HG03066 (cell line): ENCODE measurements around the gene KDM3A.

Source experiments
- ATAC-seq: cut with Tn5 transposase; IDR thresholded peaks from one replicate; pipeline ENCODE4 v1.9.1; 2021; ENCODE audit warnings: low read depth; ENCODE audit not compliant: unreplicated experiment

KDM3A gene

GRCh38 chr2:86440631-86441391, at the start of gene KDM3A:
Gene KDM3A, plus strand, starts transcription at chr2:86441371. Its CDS starts 677 bp downstream, at chr2:86442048.
- peak; percentile 80 for ATAC-seq

- no peak for ATAC-seq
Measured at GRCh38 chr2:86392873-86393518, 48.2 kb upstream of the KDM3A start.

- ATAC-seq: no peak
Measured at GRCh38 chr2:86393521-86394491, 47.4 kb upstream of the KDM3A start.

- no peak for ATAC-seq
Measured at GRCh38 chr2:86396291-86396785, 44.8 kb upstream of the KDM3A start.

GRCh38 chr2:86397986-86398385, 43.2 kb upstream of the KDM3A start:
- ATAC-seq: no peak

DNA sequence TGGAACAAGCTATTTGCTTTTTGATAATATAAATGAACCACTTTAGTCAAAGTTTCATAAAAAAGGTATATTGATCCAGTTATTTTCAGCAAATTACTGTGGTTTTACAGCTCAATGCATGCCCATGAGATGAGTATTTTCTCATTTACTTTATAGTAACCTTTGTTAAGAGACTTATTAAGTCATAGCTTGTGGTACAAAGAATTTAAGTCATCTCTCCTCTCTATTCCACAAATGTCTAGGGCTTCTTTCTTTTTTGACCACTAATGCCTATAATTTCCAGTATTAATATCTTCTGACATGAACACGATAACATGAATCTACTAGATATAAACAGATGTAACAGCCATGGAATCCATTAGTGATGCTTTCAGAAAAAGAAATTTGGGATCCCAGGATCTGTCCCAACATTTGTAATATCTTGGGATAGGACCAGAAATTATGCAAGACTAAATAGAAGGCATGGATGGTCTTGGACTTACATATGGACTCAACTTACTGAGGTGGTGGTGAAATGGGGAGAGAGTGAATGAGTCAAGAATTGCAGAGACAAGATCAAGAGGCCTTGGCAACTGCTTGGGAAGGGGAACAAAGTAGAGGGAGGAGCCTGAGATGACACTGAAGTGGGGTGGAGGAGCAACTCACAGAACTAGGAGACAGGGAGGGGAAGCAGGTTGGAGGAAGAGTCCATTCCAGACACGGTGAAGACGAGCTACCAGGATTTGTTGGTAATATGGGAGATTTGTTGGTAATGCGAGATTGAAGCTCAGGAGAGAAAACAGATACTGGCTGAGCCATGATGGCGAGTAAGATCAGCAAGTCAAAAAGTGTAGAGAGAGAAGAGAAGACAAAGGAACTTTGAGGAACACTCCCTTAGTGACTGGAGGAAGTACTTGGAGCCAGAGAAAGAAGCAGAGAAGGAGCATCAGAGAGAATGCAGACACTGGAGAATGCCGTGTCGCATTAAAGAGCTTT, 42.4 kb upstream of the KDM3A start:
- no peak for ATAC-seq

DNA sequence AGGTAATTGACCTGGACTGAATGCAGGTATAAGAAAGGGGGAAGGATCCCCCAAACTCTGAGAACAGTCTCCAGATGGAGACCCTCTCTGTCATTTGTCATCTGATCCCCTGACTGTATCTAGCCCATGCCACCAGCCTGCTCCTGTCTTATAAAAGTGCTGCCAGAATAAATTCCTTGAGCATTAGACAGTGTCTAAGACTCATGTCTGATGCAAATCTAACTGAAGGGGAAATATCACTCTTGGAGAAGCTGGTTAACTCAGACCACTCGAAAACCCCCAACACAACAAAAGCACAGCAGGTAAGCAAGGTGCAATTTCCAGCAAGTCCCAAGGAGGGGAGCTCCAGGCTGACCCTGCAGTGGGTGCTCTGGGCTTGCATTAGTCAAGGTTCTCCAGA, 40.9 kb upstream of the KDM3A start:
- no peak for ATAC-seq

- no peak for ATAC-seq
Measured at GRCh38 chr2:86410581-86410980, 30.6 kb upstream of the KDM3A start.

DNA sequence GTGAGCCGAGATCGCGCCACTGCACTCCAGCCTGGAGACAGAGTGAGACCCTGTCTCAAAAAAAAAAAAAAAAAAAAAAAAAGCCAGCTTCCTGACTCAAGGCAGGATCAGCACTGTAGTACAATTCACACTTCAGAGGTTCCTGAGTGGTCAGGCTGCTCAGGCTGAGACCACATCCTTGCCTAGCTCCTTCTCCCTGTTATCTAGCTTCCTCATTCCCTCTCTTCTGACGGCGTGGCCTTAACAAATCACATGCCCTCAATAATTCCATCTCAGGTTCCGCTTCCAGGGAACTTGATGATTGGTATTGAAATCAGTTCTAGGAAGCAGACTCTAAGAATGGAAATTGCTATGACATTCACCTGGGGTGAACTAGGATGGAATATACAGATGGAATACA, 29.8 kb upstream of the KDM3A start:
- no peak for ATAC-seq

GRCh38 chr2:86412007-86412406, 29.2 kb upstream of the KDM3A start:
- no peak for ATAC-seq

DNA sequence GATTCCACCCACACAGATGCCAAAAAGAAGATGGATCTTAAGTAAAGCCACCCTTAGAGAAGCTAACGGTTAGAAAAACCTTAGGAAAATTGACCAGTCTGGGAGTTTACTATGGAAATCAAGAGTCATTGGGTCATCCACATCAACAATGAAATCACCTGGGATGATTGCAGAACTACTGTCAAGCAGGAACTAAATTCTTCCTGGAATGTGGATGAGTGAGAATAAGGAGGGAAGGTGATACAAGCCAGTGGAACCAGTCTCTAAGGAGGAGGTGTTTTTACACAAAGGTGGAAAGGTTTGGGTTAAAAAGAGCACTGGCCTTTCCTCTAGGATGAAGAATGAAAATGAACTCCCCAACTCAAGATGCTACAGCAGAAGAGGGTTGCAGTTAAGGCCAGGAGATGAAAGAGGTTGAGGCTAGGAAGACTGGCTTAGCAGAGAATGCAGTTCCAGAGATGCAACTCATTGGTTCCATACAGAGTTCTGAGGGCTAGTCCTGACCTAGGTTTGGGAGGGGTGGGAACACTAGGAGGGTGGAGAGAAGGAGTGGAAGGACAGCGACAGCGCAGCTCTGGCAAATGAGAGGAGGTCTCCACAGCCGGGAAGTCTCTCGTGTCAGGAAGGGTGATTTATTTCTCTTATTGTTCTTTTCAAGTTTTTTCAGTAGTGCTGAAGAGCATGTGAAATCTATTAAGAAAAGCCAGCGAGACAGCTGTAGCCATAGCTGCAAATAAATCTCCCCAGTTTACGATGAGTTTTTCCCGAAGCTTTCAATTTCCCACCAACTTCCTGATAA, 27.7 kb upstream of the KDM3A start:
- no peak for ATAC-seq

- ATAC-seq: no peak
Measured at GRCh38 chr2:86414996-86415395, 26.2 kb upstream of the KDM3A start.

DNA sequence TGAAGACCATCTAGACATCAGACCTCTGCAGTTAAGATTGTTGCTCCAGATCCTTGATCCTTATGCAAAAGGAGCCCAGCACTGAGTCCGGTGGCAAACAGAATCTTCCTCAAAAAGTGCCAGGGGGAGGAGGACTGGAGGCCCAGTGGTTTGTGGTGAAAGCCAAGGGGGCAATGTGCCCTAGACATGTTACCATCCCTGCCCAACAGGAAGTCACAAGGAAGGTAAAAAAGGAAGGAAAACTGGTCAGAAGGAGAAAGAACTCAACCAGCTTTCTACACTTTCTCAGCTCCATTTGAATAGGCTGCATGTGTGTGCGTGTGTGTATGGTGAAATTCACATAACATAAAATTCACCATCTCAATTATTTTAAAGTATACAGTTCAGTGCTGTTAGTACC, 25.0 kb upstream of the KDM3A start:
- ATAC-seq: no peak

- ATAC-seq: no peak
Measured at GRCh38 chr2:86417961-86418360, 23.2 kb upstream of the KDM3A start.

GRCh38 chr2:86420913-86421312, 20.3 kb upstream of the KDM3A start:
- no peak for ATAC-seq

- ATAC-seq: no peak
Measured at GRCh38 chr2:86426271-86426670, 14.9 kb upstream of the KDM3A start.

DNA sequence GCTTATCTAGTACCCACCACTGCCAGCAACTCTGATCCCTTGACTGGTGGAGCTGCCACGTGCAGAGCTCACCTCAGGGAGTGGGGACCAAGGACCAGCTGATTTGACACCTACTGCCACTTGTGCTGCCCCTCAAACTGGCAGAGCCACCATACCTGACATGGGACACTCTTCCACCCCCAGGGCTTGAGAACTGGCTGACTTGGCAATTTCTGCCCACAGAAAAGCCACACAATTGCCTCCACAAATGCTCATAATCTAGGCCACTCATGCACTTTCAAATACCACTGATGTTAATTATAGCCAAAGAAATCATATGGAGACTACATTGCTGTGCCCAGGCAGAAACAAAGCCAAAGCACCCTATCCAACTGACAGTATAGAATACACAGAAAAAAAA, 11.8 kb upstream of the KDM3A start:
- ATAC-seq: no peak

DNA sequence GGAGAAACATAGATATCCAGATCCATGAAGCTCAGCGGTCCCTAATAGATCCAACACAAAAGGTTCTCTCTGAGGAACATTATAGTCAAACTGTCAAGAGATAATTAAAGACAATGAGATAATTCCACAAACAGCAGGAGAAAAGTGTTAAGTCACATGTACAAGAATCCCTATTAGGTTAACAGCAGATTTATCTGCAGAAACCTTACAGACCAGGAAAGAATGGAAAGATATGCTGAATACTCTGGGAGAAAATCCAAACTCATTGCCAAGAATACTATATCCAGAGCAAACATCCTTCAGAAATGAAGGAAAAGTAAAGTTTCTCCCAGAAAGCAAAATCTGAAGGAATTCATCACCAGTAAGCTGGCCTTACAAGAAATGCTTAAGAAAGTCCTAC, 10.8 kb upstream of the KDM3A start:
- ATAC-seq: no peak

- no peak for ATAC-seq
Measured at GRCh38 chr2:86433137-86433536, 8.0 kb upstream of the KDM3A start.
